ENCODE measurements around the gene AOPEP.

DNA sequence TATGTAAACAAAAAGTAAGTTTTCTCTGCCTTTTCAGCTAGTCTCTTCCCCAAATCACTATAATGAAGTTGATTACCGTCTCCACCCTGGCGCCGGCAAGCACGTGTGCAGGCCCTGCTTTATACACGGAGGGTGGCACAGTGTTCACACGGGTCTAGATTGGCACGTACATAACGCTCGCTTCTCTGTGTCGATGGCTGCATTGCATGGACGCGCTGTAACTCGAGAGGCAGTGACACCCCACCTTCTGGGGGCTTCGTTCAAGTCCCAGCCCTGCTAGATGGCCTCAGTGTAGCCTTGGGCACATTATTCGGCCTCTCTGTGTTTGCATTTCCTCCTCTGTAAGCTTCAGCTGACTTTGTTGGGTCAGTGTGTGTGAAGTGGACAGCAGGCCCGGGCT is 367.1 kb downstream of the AOPEP start:
- TF ChIP-seq TAF1 (IDR thresholded peaks at IDR 0.05; ENCODE audit: low read depth) (no peak), EP300 (conservative IDR thresholded peaks at IDR 0.05; ENCODE audit: poor library complexity, severe bottlenecking) (no peak), MXI1 (conservative IDR thresholded peaks at IDR 0.05; ENCODE audit: poor library complexity, severe bottlenecking) (no peak), EZH2 (IDR thresholded peaks at IDR 0.05; ENCODE audit: borderline replicate concordance, insufficient read depth, low read length, poor library complexity, severe bottlenecking) (no peak), SMC3 (conservative IDR thresholded peaks at IDR 0.05; ENCODE audit: poor library complexity) (no peak), POLR2AphosphoS5 (IDR thresholded peaks at IDR 0.05) (no peak), RAD21 (conservative IDR thresholded peaks at IDR 0.05) (no peak)
- TF ChIP-seq, protein P1, sequence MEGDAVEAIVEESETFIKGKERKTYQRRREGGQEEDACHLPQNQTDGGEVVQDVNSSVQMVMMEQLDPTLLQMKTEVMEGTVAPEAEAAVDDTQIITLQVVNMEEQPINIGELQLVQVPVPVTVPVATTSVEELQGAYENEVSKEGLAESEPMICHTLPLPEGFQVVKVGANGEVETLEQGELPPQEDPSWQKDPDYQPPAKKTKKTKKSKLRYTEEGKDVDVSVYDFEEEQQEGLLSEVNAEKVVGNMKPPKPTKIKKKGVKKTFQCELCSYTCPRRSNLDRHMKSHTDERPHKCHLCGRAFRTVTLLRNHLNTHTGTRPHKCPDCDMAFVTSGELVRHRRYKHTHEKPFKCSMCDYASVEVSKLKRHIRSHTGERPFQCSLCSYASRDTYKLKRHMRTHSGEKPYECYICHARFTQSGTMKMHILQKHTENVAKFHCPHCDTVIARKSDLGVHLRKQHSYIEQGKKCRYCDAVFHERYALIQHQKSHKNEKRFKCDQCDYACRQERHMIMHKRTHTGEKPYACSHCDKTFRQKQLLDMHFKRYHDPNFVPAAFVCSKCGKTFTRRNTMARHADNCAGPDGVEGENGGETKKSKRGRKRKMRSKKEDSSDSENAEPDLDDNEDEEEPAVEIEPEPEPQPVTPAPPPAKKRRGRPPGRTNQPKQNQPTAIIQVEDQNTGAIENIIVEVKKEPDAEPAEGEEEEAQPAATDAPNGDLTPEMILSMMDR (IDR thresholded peaks at IDR 0.05; ENCODE audit: poor library complexity, severe bottlenecking), result no peak
- TF ChIP-seq, protein P2, sequence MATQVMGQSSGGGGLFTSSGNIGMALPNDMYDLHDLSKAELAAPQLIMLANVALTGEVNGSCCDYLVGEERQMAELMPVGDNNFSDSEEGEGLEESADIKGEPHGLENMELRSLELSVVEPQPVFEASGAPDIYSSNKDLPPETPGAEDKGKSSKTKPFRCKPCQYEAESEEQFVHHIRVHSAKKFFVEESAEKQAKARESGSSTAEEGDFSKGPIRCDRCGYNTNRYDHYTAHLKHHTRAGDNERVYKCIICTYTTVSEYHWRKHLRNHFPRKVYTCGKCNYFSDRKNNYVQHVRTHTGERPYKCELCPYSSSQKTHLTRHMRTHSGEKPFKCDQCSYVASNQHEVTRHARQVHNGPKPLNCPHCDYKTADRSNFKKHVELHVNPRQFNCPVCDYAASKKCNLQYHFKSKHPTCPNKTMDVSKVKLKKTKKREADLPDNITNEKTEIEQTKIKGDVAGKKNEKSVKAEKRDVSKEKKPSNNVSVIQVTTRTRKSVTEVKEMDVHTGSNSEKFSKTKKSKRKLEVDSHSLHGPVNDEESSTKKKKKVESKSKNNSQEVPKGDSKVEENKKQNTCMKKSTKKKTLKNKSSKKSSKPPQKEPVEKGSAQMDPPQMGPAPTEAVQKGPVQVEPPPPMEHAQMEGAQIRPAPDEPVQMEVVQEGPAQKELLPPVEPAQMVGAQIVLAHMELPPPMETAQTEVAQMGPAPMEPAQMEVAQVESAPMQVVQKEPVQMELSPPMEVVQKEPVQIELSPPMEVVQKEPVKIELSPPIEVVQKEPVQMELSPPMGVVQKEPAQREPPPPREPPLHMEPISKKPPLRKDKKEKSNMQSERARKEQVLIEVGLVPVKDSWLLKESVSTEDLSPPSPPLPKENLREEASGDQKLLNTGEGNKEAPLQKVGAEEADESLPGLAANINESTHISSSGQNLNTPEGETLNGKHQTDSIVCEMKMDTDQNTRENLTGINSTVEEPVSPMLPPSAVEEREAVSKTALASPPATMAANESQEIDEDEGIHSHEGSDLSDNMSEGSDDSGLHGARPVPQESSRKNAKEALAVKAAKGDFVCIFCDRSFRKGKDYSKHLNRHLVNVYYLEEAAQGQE (IDR thresholded peaks at IDR 0.05; ENCODE audit: borderline replicate concordance), result no peak
